ENCODE results near the gene IL12RB2.

GRCh38 chr1:67372136-67372535 is 64.5 kb downstream of the IL12RB2 start:
- no peak for TF ChIP-seq POLR2A (IDR thresholded peaks at IDR 0.05; ENCODE audit: low read depth, low read length)
- TF ChIP-seq POLR2AphosphoS5 (IDR thresholded peaks at IDR 0.05; ENCODE audit: low read depth, low read length), result no peak
- TF ChIP-seq TAF1 (IDR thresholded peaks at IDR 0.05; ENCODE audit: low read depth, low read length), result no peak

Data from GM12891 (cell line).